ENCODE data around the gene ZNF708. TPM values are rescaled to one million over a fixed set of nuclear protein-coding genes. Genes with fewer than 3 reads are reported as not detected.

The ZNF708 gene
- total and polyA plus RNA-seq, 9 of the 15 experiments (the other 6 are each of a cell fraction or from before 2014, with no cell fraction given), result 2.9 to 11.9 (median 6.7) TPM

- no peak for TF ChIP-seq ZNF518B (CRISPR knock-in tag; IDR thresholded peaks at IDR 0.05)
- no peak for TF ChIP-seq ATF6 (CRISPR knock-in tag; IDR thresholded peaks at IDR 0.05)
- no peak for TF ChIP-seq ZNF12 (CRISPR knock-in tag; IDR thresholded peaks at IDR 0.05)
- TF ChIP-seq HNRNPK (IDR thresholded peaks at IDR 0.05; ENCODE audit: low read depth, low read length, poor library complexity, severe bottlenecking), result no peak
- no peak for TF ChIP-seq FIP1L1 (IDR thresholded peaks at IDR 0.05; ENCODE audit: low read depth, low read length, poor library complexity, severe bottlenecking)
- TF ChIP-seq POLR2H (tag; IDR thresholded peaks at IDR 0.05; ENCODE audit: low read depth), result no peak
- TF ChIP-seq PURB (CRISPR knock-in tag; IDR thresholded peaks at IDR 0.05; ENCODE audit: low read depth), result no peak
- no peak for TF ChIP-seq E2F3 (CRISPR knock-in tag; IDR thresholded peaks at IDR 0.05)
- no peak for TF ChIP-seq HINFP (tag; conservative IDR thresholded peaks at IDR 0.05; ENCODE audit: low read depth)
- TF ChIP-seq NFXL1 (CRISPR knock-in tag; IDR thresholded peaks at IDR 0.05), result no peak
- TF ChIP-seq RFX7 (CRISPR knock-in tag; IDR thresholded peaks at IDR 0.05), result no peak
- no peak for TF ChIP-seq PTRF (tag; IDR thresholded peaks at IDR 0.05)
- TF ChIP-seq ZBTB2 (IDR thresholded peaks at IDR 0.05), result no peak
- peak in 1 of 2 experiments; percentile 81; a peak in 2 of 4 replicates for TF ChIP-seq RAD21 (CRISPR knock-in tag; conservative IDR thresholded peaks at IDR 0.05 in 1 of 2, IDR thresholded peaks at IDR 0.05 in 1 of 2)
- TF ChIP-seq PML (IDR thresholded peaks at IDR 0.05; ENCODE audit: low read length), result no peak
- TF ChIP-seq POLR2AphosphoS5 (IDR thresholded peaks at IDR 0.05; ENCODE audit: control insufficient read depth, insufficient read depth, low read depth, low read length), result no peak
- no peak for TF ChIP-seq ZC3H11A (IDR thresholded peaks at IDR 0.05; ENCODE audit: low read depth, low read length)
- no peak for TF ChIP-seq ZBTB12 (CRISPR knock-in tag; IDR thresholded peaks at IDR 0.05)
- TF ChIP-seq ARID2 (IDR thresholded peaks at IDR 0.05), result peak; percentile 23; the same call in 1 of the 2 replicates
- no peak for TF ChIP-seq PHTF2 (CRISPR knock-in tag; IDR thresholded peaks at IDR 0.05)
Observed at GRCh38 chr19:21256722-21257121, 72.5 kb downstream of the ZNF708 start (continued).

Measured in K562 (cell line).